Parietal lobe (tissue), 1 donor: ENCODE results near the gene FKBP8. TPM values are rescaled to one million over a fixed set of nuclear protein-coding genes. Genes with fewer than 3 reads are reported as not detected.

Source experiments
- total RNA-seq: library from RNA; depleted of rRNA; stranded (reverse); fragments of >200 nt; gene quantifications from one replicate; pipeline ENCODE4 v1.2.3, GENCODE V29; 2014

Gene FKBP8
- 141 TPM for total RNA-seq

DNA sequence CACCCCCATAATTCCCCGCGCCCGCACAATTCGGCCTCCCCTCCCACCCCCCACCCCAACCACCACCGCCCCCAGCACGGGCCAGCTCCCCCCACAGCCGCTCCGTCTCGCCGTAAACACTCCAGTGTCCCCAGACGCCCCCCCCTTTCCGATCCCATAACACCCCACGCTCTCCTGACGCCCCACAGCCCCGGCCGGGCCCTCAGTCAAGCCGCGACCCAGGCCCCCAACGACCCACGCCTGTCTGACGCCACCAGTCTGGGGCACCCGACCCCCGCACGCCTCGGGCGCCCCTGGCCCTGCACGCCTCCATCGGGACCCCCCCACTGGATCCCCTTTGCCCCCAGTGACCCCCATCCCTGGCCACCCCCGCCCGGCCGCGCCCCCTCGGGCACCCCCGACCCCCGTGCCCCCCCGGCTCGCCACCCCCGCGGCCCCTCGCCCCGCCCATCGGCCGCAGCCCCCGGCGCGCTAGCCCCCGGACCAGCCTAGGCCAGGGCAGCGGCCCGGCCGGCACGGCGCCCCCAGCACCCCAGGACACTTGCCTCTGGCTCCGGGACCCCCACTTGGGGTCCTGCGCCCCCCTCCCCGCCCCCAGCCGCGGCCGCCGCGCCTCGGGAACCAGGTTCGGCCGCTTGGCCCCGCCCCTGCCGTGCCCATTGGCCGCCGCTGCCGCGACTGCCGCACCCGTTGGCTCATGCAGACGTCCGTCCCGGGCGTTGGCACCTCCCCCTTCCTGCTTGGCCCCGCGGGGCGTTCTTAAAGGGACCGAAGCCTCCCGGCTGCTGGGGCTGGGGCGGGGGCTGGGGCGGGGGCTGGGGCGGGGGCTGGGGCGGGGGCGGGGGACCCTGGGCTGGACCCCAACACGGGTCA, at the start of gene FKBP8:
FKBP8 (minus strand) TSS at position 633 of the 873 bp plus-strand sequence. CDS start 1,603 bp downstream, outside the sequence.

DNA sequence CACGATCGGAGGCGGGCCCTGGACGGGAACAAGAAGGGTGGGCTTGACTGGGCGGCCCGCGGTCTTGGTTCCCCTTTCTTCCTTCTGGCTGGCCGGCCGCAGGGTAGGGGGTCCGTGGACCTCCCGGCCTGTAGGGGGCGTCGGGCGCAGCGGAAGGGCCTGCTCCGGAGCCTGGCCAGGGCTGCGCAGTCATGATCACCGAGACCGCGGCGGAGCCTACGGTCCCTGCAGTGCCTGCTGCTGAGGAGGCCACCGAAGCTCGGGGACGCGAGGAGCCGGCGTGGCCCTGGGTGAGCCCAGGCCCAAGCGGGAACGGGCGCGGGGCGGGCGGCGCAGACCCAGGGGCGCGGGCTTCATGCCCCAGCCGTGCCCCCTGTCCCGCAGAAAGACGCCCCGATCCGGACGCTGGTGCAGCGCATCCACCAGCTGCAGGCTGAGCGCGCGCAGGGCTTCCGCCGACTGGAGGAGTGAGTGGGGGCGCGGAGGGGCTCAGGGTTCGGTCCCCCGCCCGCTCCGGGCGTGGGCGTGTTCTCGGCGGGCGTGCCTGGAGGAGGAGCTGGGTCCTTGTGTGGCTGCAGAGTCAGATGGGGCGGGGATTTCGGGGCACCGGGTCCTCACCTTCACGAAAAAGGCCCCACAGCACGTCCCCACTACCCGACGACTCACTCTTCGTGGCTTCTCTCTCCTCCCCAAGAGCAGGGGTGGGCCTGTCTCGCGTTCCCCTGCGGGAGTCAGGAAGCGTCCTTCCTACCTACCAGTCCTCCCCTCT, 45.4 kb upstream of the FKBP8 start, which contains the start of gene REX1BD:
REX1BD (plus strand) TSS at position 188 of the 769 bp plus-strand sequence; CDS start at position 192, 4 bp downstream.

GRCh38 chr19:18571564-18572344, 28.4 kb upstream of the FKBP8 start, which contains the start of gene UBA52:
Gene UBA52, plus strand, starts transcription at chr19:18571857. Its CDS starts 1,444 bp downstream, at chr19:18573301.

GRCh38 chr19:18557411-18558201, 14.2 kb upstream of the FKBP8 start, which contains the start of gene KXD1:
Gene KXD1, plus strand, starts transcription at chr19:18557870. Its CDS starts 4,187 bp downstream, at chr19:18562057.

DNA sequence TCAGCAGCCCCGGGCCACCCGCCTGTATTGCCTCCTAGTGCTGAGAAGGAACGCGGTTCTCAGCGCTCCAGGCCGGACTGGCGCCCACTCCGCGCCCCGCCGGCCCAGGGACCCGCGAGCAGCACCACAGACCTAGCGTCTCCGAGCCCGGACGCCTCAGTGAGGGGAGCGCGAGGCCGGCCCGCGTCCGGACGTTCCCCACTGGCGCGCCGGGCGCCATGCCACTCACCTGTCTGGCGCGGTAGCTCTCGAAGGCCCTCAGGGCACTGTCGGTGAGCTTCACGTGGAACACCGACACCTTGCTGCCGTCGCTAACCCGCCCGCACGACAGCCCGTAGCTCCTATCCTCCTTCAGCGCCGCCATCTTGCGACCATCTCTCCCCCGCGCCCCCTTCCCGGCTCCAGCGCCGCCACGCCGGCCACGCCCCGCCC, 21.7 kb downstream of the FKBP8 start, which contains the start of gene ELL:
ELL (minus strand) TSS at position 379 of the 432 bp plus-strand sequence; CDS start at position 364, 15 bp downstream.

Other genes starting within 250 kb of the FKBP8 start
- gene LSM4, start 220.5 kb downstream of the FKBP8 start, total RNA-seq = 53.5 TPM
- 24.7 TPM for gene PGPEP1, start 203.0 kb downstream of the FKBP8 start, total RNA-seq
- 0.63 TPM for gene GDF15, start 157.4 kb downstream of the FKBP8 start, total RNA-seq
- 0.31 TPM for gene LRRC25, start 146.0 kb downstream of the FKBP8 start, total RNA-seq
- 53.5 TPM for gene SSBP4, start 124.2 kb downstream of the FKBP8 start, total RNA-seq
- gene ISYNA1, start 105.4 kb downstream of the FKBP8 start, total RNA-seq = 79.8 TPM
- gene ELL, start 21.5 kb downstream of the FKBP8 start, total RNA-seq = 8.1 TPM
- gene KXD1, start 14.3 kb upstream of the FKBP8 start, total RNA-seq = 34.4 TPM
- gene UBA52, start 28.3 kb upstream of the FKBP8 start, total RNA-seq = 542 TPM
- 26.9 TPM for gene REX1BD, start 45.2 kb upstream of the FKBP8 start, total RNA-seq
- gene CRLF1, start 63.2 kb upstream of the FKBP8 start, total RNA-seq = 2.8 TPM
- gene TMEM59L, start 69.3 kb upstream of the FKBP8 start, total RNA-seq = 48.5 TPM
- 9.7 TPM for gene KLHL26, start 93.5 kb upstream of the FKBP8 start, total RNA-seq
- gene CRTC1, start 140.1 kb upstream of the FKBP8 start, total RNA-seq = 17.2 TPM
- not detected for gene COMP, start 247.7 kb upstream of the FKBP8 start, total RNA-seq